Heart right ventricle (tissue), 16 donors: ENCODE measurements around the gene DHX35. TPM values are rescaled to one million over a fixed set of nuclear protein-coding genes. Genes with fewer than 3 reads are reported as not detected.

ENCODE experiments used
- ATAC-seq, 8 donors: fragments of 200-7000 bp; cut with Tn5 transposase; one replicate each; pipeline ENCODE4 v1.9.1; 2020; ENCODE audit warnings: mild to moderate bottlenecking in 8 of 8, moderate library complexity in 8 of 8, moderate number of reproducible peaks in 1 of 8
- DNase-seq, 2 donors: peaks; one replicate each; pipeline ENCODE4 v3.0.0-alpha.2; 2020
- H3K27ac ChIP-seq, 10 donors: fragments of 200-600 bp; sonication (generic) in 2 of 10; one replicate each; pipeline versions ENCODE4 v1.5.0 to v1.8.0; 2020 to 2022; ENCODE audit warnings: mild to moderate bottlenecking in 3 of 10
- H3K27me3 ChIP-seq, 7 donors: fragments of 200-600 bp; one replicate each; pipeline ENCODE4 v1.8.0; 2021 to 2022; ENCODE audit warnings: mild to moderate bottlenecking in 2 of 7
- H3K36me3 ChIP-seq, 9 donors: fragments of 200-600 bp; sonication (generic) in 1 of 9; one replicate each; pipeline versions ENCODE4 v1.5.0 to v1.8.0; 2020 to 2022; ENCODE audit warnings: mild to moderate bottlenecking in 2 of 9
- H3K4me1 ChIP-seq, 9 donors: fragments of 200-600 bp; sonication (generic) in 1 of 9; one replicate each; pipeline versions ENCODE4 v1.5.0 to v1.8.0; 2020 to 2022; ENCODE audit warnings: mild to moderate bottlenecking in 4 of 9
- H3K4me3 ChIP-seq, 10 donors: fragments of 200-600 bp; sonication (generic) in 2 of 10; one replicate each; pipeline versions ENCODE4 v1.5.0 to v1.8.0; 2020 to 2022; ENCODE audit warnings: mild to moderate bottlenecking in 7 of 10, moderate library complexity in 2 of 10
- H3K9me3 ChIP-seq, 11 donors: fragments of 200-600 bp in 10 of 11; sonication (generic) in 2 of 11; one replicate each; pipeline versions ENCODE4 v1.5.0 to v1.8.0; 2013 to 2022; ENCODE audit warnings: mild to moderate bottlenecking in 2 of 11, control low read depth in 1 of 11, moderate library complexity in 1 of 11
- CTCF ChIP-seq, 9 donors: fragments of 200-600 bp; sonication (generic) in 2 of 9; IDR thresholded peaks; one replicate each; pipeline versions ENCODE4 v1.5.0 to v1.8.0; 2021 to 2022; ENCODE audit warnings: antibody characterized with exemption in 9 of 9, mild to moderate bottlenecking in 5 of 9, moderate library complexity in 1 of 9
- WGBS, 2 donors: extraction: QIAGEN DNeasy Blood & Tissue Kit; methylation state at CpG; one replicate each; pipeline ENCODE4 v1.1.7; 2013; ENCODE audit warnings: inconsistent platforms in 1 of 2; 5-methylcytosine and 5-hydroxymethylcytosine counted together
- intact Hi-C, 10 donors: fragments of 100-400 bp; cut with DNase I; formaldehyde crosslinking; loops; one replicate each; pipeline versions ENCODE4 v1.11.1 to v1.14.2; 2022
- polyA plus RNA-seq, 2 donors: library from polyadenylated mRNA; stranded (reverse); fragments of 200-250 nt; gene quantifications; one replicate each; pipeline ENCODE4 v1.2.3, GENCODE V29; 2013
- total RNA-seq, 10 donors: library from RNA; stranded (reverse); fragmentation: NEBNext Ultra II Directional in 3 of 10; extraction: Animal tissue kit (Norgen Biotek cat#: 25700) in 3 of 10; gene quantifications; one replicate each; pipeline versions ENCODE4 v1.2.1 to v1.2.4, GENCODE V29; 2021 to 2023
- donor health status: Arrhythmogenic right ventricular cardiomyopathy.
- donor health status: ischemic (EF 13 %, LVEDD 7.1; RV severe dilation, severe dysfunction).
- donor health status: healthy with polysubstance abuse.
- donor health status: DM: no; HTN: yes; CAD: no.
- donor health status: DM: no; HTN: no; CAD: no.
- donor health status: ischemic (EF 25% LVEDD 6.9; RV normal size, moderate dysfunction).
- donor health status: ischemic (EF 25% LVEDD 5.7; RV mildly dilated, moderate dysfunction).
- donor health status: healthy.
- donor health status: DM: yes; HTN: yes; CAD: no.
- donor health status: Ischemic cardiomyopathy.
- donor health status: ischemic (EF 35%, LVEDD 5.7; RV mildly dilated, moderate dysfunction).
- donor health status: nonischemic (EF 11% LVEDD 7.7; RV severe dilation, severe dysfunction).
- donor health status: DM: yes; HTN: yes; CAD: no.
- donor health status: PGD.
- donor health status: ischemic (EF 29% LVEDD 5.4; RV normal size, mild dysfunction).
- donor health status: nonischemic (EF 23%, LVEDD 6.1; RV moderate dilation, normal function).

DHX35 gene
- total and polyA plus RNA-seq, 12 donors: 5.1 to 14.3 (median 10.2) TPM

- H3K36me3 ChIP-seq: peaks cover 0 to 90% (median 19%) of the 10 kb centered on the region in 9 donors
- WGBS, 2 donors: 33 to 60% methylated on average over 5 of the region's 5 CpGs
- DNase-seq (peak; percentile 17 to 34), ATAC-seq (peak in 7 of 8 donors; percentile 12 to 72 (median 57))
- H3K9me3 ChIP-seq: no peaks in the 10 kb centered on the region
- intact Hi-C loops: no loop called here
- no peaks in the 10 kb centered on the region for H3K27me3 ChIP-seq
- H3K4me1 ChIP-seq: peaks cover 0 to 44% (median 6%) of the 10 kb centered on the region in 9 donors
- no peak overlapping the region for H3K4me3 ChIP-seq
- TF ChIP-seq CTCF (IDR thresholded peaks at IDR 0.05): no peak
- H3K27ac ChIP-seq: peak overlapping the region in 8 of 10 donors; percentile 3 to 62 (median 44)
These were observed 11.5 kb downstream of the DHX35 start for GRCh38 chr20:38973645-38974044.

- ATAC-seq (no peak), DNase-seq (no peak)
- intact Hi-C loops: no loop called here
- Histone ChIP-seq H3K4me3 (no peak overlapping the region), H3K36me3 (peaks cover 0 to 84% (median 8%) of the 10 kb centered on the region in 9 donors), H3K27ac (peak overlapping the region in 3 of 10 donors; percentile 5 to 20 (median 12)), H3K9me3 (no peaks in the 10 kb centered on the region), H3K27me3 (no peaks in the 10 kb centered on the region), H3K4me1 (peaks cover 0 to 35% (median 6%) of the 10 kb centered on the region in 9 donors)
- TF ChIP-seq CTCF (IDR thresholded peaks at IDR 0.05): no peak
- WGBS, 2 donors: 77 to 80% methylated on average over 2 of the region's 2 CpGs
These were observed 13.5 kb downstream of the DHX35 start for GRCh38 chr20:38975539-38976120.

GRCh38 chr20:38979434-38979833 is 17.3 kb downstream of the DHX35 start:
- Histone ChIP-seq H3K4me3 (no peak overlapping the region), H3K27me3 (no peaks in the 10 kb centered on the region), H3K9me3 (no peaks in the 10 kb centered on the region), H3K4me1 (peaks cover 0 to 23% (median 6%) of the 10 kb centered on the region in 9 donors), H3K27ac (peak overlapping the region in 8 of 10 donors; percentile 28 to 72 (median 44)), H3K36me3 (peaks cover 0 to 66% (median 3%) of the 10 kb centered on the region in 9 donors)
- TF ChIP-seq CTCF (IDR thresholded peaks at IDR 0.05): no peak
- peak in 5 of 8 donors; percentile 41 to 87 (median 72) for ATAC-seq
- DNase-seq: no peak
- intact Hi-C loops: no loop called here
- WGBS, 2 donors: 44 to 59% methylated on average over 2 of the region's 2 CpGs

GRCh38 chr20:38979842-38980241 is 17.7 kb downstream of the DHX35 start:
- Histone ChIP-seq H3K36me3 (peaks cover 0 to 65% (median 3%) of the 10 kb centered on the region in 9 donors), H3K4me1 (peaks cover 0 to 26% (median 9%) of the 10 kb centered on the region in 9 donors), H3K4me3 (no peak overlapping the region), H3K27ac (peak overlapping the region in 8 of 10 donors; percentile 28 to 72 (median 44)), H3K9me3 (no peaks in the 10 kb centered on the region), H3K27me3 (no peaks in the 10 kb centered on the region)
- no peak for TF ChIP-seq CTCF (IDR thresholded peaks at IDR 0.05)
- no peak for DNase-seq
- intact Hi-C loops: no loop called here
- peak in 4 of 8 donors; percentile 38 to 69 (median 57) for ATAC-seq
- 53 to 74% methylated on average over 3 of the region's 3 CpGs for WGBS, 2 donors
